Fibroblast of lung (primary cell): Measurements from ENCODE around the gene ETV6.

ENCODE experiments used
- EZH2 ChIP-seq: IDR thresholded peaks from 2 replicates; pipeline ENCODE4 v1.5.1; 2012; ENCODE audit warnings: low read length, control low read depth, mild to moderate bottlenecking; ENCODE audit errors: missing control alignments
- TF ChIP-seq, protein P1 (sequence below), 2 donors: IDR thresholded peaks in 1 of 2; conservative IDR thresholded peaks in 1 of 2; 1 replicate in 1 of 2; 2 replicates in 1 of 2; pipeline ENCODE4 v1.5.1; 2011 to 2012; ENCODE audit warnings: low read length in 2 of 2, control low read depth in 1 of 2, inconsistent platforms in 1 of 2, low read depth in 1 of 2, mild to moderate bottlenecking in 1 of 2

DNA sequence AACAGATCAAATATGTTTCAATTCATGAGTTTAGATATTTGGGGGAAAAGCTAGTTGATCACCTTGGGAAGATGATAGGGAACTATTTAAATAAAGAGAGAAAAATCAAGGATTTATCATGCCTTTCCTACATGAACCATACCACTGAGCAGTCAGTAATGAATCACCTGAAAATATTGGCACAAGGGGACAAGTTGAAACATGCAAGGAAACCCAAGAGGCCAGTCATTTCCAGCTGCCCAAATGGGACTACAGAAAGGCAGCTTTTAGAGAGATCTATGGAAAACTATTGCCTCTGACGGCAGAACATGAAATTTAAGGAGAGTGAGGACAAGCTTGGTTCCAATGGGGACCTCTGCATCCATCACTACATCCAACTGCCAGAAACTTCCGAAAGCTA, 14.1 kb upstream of the ETV6 start:
- TF ChIP-seq, protein P1, sequence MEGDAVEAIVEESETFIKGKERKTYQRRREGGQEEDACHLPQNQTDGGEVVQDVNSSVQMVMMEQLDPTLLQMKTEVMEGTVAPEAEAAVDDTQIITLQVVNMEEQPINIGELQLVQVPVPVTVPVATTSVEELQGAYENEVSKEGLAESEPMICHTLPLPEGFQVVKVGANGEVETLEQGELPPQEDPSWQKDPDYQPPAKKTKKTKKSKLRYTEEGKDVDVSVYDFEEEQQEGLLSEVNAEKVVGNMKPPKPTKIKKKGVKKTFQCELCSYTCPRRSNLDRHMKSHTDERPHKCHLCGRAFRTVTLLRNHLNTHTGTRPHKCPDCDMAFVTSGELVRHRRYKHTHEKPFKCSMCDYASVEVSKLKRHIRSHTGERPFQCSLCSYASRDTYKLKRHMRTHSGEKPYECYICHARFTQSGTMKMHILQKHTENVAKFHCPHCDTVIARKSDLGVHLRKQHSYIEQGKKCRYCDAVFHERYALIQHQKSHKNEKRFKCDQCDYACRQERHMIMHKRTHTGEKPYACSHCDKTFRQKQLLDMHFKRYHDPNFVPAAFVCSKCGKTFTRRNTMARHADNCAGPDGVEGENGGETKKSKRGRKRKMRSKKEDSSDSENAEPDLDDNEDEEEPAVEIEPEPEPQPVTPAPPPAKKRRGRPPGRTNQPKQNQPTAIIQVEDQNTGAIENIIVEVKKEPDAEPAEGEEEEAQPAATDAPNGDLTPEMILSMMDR (conservative IDR thresholded peaks at IDR 0.05 in 1 of 2, IDR thresholded peaks at IDR 0.05 in 1 of 2; ENCODE audit: low read depth in 1 of 2, low read length in 2 of 2): no peak
- no peak for TF ChIP-seq EZH2
